Measurements from ENCODE around the gene RPL31.

Gene RPL31

GRCh38 chr2:101001691-101002561 is at the start of gene RPL31:
RPL31 (plus strand) TSS chr2:101002289; CDS start chr2:101002702, 413 bp downstream.
- no peak for TF ChIP-seq ZNF274 (IDR thresholded peaks at IDR 0.05; ENCODE audit: low read depth, low read length)
- peak within 1 kb of the TSS; percentile 97 for H3K4me3 ChIP-seq (ENCODE audit: low read length)

GRCh38 chr2:100952512-100952911 is 49.6 kb upstream of the RPL31 start:
- TF ChIP-seq ZNF274 (IDR thresholded peaks at IDR 0.05; ENCODE audit: low read depth, low read length) = no peak
- H3K4me3 ChIP-seq (ENCODE audit: low read length) = no peak overlapping the region

GRCh38 chr2:100953406-100954043 is 48.6 kb upstream of the RPL31 start:
- H3K4me3 ChIP-seq (ENCODE audit: low read length) = no peak overlapping the region
- TF ChIP-seq ZNF274 (IDR thresholded peaks at IDR 0.05; ENCODE audit: low read depth, low read length) = no peak

GRCh38 chr2:100954044-100954420 is 48.1 kb upstream of the RPL31 start:
- no peak overlapping the region for H3K4me3 ChIP-seq (ENCODE audit: low read length)
- TF ChIP-seq ZNF274 (IDR thresholded peaks at IDR 0.05; ENCODE audit: low read depth, low read length) = no peak

GRCh38 chr2:100955226-100955625 is 46.9 kb upstream of the RPL31 start:
- H3K4me3 ChIP-seq (ENCODE audit: low read length) = no peak overlapping the region
- TF ChIP-seq ZNF274 (IDR thresholded peaks at IDR 0.05; ENCODE audit: low read depth, low read length) = no peak

GRCh38 chr2:100956081-100956480 is 46.0 kb upstream of the RPL31 start:
- H3K4me3 ChIP-seq (ENCODE audit: low read length) = no peak overlapping the region

GRCh38 chr2:100957996-100958653 is 44.0 kb upstream of the RPL31 start:
- H3K4me3 ChIP-seq (ENCODE audit: low read length) = no peak overlapping the region
- TF ChIP-seq ZNF274 (IDR thresholded peaks at IDR 0.05; ENCODE audit: low read depth, low read length) = no peak

More at GRCh38 chr2:100956081-100956480, 46.0 kb upstream of the RPL31 start:
- no peak for TF ChIP-seq ZNF274 (IDR thresholded peaks at IDR 0.05; ENCODE audit: low read depth, low read length)

- no peak for TF ChIP-seq ZNF274 (IDR thresholded peaks at IDR 0.05; ENCODE audit: low read depth, low read length)
- no peak overlapping the region for H3K4me3 ChIP-seq (ENCODE audit: low read length)
These were observed 42.7 kb upstream of the RPL31 start for GRCh38 chr2:100959225-100959880.

GRCh38 chr2:100960688-100961087 is 41.4 kb upstream of the RPL31 start:
- TF ChIP-seq ZNF274 (IDR thresholded peaks at IDR 0.05; ENCODE audit: low read depth, low read length) = no peak
- no peak overlapping the region for H3K4me3 ChIP-seq (ENCODE audit: low read length)

- no peak overlapping the region for H3K4me3 ChIP-seq (ENCODE audit: low read length)
These were observed 39.6 kb upstream of the RPL31 start for GRCh38 chr2:100962366-100963025.

GRCh38 chr2:100963026-100963375 is 39.1 kb upstream of the RPL31 start:
- H3K4me3 ChIP-seq (ENCODE audit: low read length) = no peak overlapping the region
- TF ChIP-seq ZNF274 (IDR thresholded peaks at IDR 0.05; ENCODE audit: low read depth, low read length) = no peak

More at GRCh38 chr2:100962366-100963025, 39.6 kb upstream of the RPL31 start:
- no peak for TF ChIP-seq ZNF274 (IDR thresholded peaks at IDR 0.05; ENCODE audit: low read depth, low read length)

GRCh38 chr2:100964222-100964621 is 37.9 kb upstream of the RPL31 start:
- TF ChIP-seq ZNF274 (IDR thresholded peaks at IDR 0.05; ENCODE audit: low read depth, low read length) = no peak

GRCh38 chr2:100964681-100965169 is 37.4 kb upstream of the RPL31 start:
- no peak overlapping the region for H3K4me3 ChIP-seq (ENCODE audit: low read length)
- TF ChIP-seq ZNF274 (IDR thresholded peaks at IDR 0.05; ENCODE audit: low read depth, low read length) = no peak

More at GRCh38 chr2:100964222-100964621, 37.9 kb upstream of the RPL31 start:
- no peak overlapping the region for H3K4me3 ChIP-seq (ENCODE audit: low read length)

Measured in GM08714 (cell line).